Measurements from ENCODE around the gene SLC4A2.
A peak's percentile ranks its signal among the peaks of the same experiment; 100 is the strongest.

SLC4A2 gene

DNA sequence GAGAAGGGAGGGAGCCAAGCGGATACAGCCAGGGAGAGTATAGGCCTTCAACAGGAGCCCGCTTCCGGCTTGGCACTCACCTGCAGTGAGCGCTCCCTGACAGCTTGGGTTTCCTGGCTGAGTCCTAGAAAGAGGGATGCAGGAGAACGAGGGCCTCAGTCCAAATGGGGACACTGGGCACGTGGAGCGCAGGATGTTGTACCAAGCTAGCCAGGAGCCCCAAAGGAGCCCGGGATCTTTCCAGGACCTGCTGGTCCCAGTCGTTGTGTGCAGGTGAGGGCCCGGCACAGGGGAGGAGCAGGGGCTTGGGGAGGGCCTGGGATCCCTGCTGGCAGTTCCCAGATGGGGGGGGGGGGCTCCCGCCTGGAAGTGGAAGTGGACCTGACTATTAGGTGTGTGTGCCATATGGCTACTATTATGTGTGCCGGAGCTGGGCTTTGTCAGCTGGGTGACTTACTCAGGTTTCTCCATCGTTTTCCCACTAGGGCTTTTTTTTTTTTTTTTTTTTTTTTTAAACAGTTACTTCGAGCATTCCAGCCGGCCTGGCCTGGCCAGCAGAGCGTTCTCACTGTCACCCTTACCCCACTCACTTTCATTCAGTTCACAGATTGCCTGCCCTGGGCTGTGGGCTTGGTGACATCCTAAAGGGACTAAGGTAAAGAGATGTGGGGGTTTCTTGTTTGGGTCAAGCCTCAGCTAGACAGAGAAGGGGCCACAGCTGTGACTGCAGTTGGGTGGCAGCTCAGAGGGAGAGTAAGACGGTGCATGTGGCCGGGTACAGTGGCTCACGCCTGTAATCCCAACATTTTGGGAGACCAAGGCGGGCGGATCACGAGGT lies 30.7 kb downstream of the SLC4A2 start:
- no peak overlapping the region for H3K27ac ChIP-seq (ENCODE audit: low read length)
- peaks cover 46% of the 10 kb centered on the region for H4K20me1 ChIP-seq (ENCODE audit: insufficient read depth, low read length)
- peaks cover 6% of the 10 kb centered on the region for H3K36me3 ChIP-seq (replicated peaks; ENCODE audit: low read depth, low read length)
- no peaks in the 10 kb centered on the region for H3K27me3 ChIP-seq (ENCODE audit: low read depth, low read length)
- no peaks in the 10 kb centered on the region for H3K9me3 ChIP-seq (ENCODE audit: insufficient read depth, low read length)
- peaks cover 16% of the 10 kb centered on the region for H3K4me1 ChIP-seq (ENCODE audit: low read length)
- TF ChIP-seq CTCF (IDR thresholded peaks at IDR 0.05; ENCODE audit: low read depth, low read length) (no peak), EZH2phosphoT487 (IDR thresholded peaks at IDR 0.05; ENCODE audit: low read depth) (no peak)
- H3K79me2 ChIP-seq (ENCODE audit: low read length), result peaks cover 83% of the 10 kb centered on the region
- no peak overlapping the region for H3K9ac ChIP-seq (ENCODE audit: low read length)
- no peak overlapping the region for H3K4me2 ChIP-seq (ENCODE audit: low read length)
- no peak overlapping the region for H3K4me3 ChIP-seq (ENCODE audit: low read length)
- no peak overlapping the region for H2AFZ ChIP-seq (ENCODE audit: low read depth, low read length)

- H2AFZ ChIP-seq (ENCODE audit: low read depth, low read length), result no peak overlapping the region
- H3K4me3 ChIP-seq (ENCODE audit: low read length), result no peak overlapping the region
- no peaks in the 10 kb centered on the region for H3K27me3 ChIP-seq (ENCODE audit: low read depth, low read length)
- H3K36me3 ChIP-seq (replicated peaks; ENCODE audit: low read depth, low read length), result peaks cover 9% of the 10 kb centered on the region
- H3K4me2 ChIP-seq (ENCODE audit: low read length), result no peak overlapping the region
- H3K9ac ChIP-seq (ENCODE audit: low read length), result no peak overlapping the region
- no peak for TF ChIP-seq EZH2phosphoT487 (IDR thresholded peaks at IDR 0.05; ENCODE audit: low read depth)
- no peak for TF ChIP-seq CTCF (IDR thresholded peaks at IDR 0.05; ENCODE audit: low read depth, low read length)
- H3K9me3 ChIP-seq (ENCODE audit: insufficient read depth, low read length), result no peaks in the 10 kb centered on the region
- no peak overlapping the region for H3K27ac ChIP-seq (ENCODE audit: low read length)
- H3K79me2 ChIP-seq (ENCODE audit: low read length), result peaks cover 92% of the 10 kb centered on the region
- peaks cover 8% of the 10 kb centered on the region for H3K4me1 ChIP-seq (ENCODE audit: low read length)
- peaks cover 55% of the 10 kb centered on the region for H4K20me1 ChIP-seq (ENCODE audit: insufficient read depth, low read length)
Observed at GRCh38 chr7:151091003-151091402, 31.6 kb downstream of the SLC4A2 start.

GRCh38 chr7:151091431-151091830 lies 32.0 kb downstream of the SLC4A2 start:
- no peaks in the 10 kb centered on the region for H3K9me3 ChIP-seq (ENCODE audit: insufficient read depth, low read length)
- H3K4me1 ChIP-seq (ENCODE audit: low read length), result peaks cover 8% of the 10 kb centered on the region
- no peak overlapping the region for H3K4me3 ChIP-seq (ENCODE audit: low read length)
- H4K20me1 ChIP-seq (ENCODE audit: insufficient read depth, low read length), result peaks cover 57% of the 10 kb centered on the region
- no peak overlapping the region for H3K4me2 ChIP-seq (ENCODE audit: low read length)
- H3K36me3 ChIP-seq (replicated peaks; ENCODE audit: low read depth, low read length), result peaks cover 11% of the 10 kb centered on the region
- no peak overlapping the region for H2AFZ ChIP-seq (ENCODE audit: low read depth, low read length)
- peaks cover 95% of the 10 kb centered on the region for H3K79me2 ChIP-seq (ENCODE audit: low read length)
- TF ChIP-seq EZH2phosphoT487 (IDR thresholded peaks at IDR 0.05; ENCODE audit: low read depth), result no peak
- TF ChIP-seq CTCF (IDR thresholded peaks at IDR 0.05; ENCODE audit: low read depth, low read length), result peak; percentile 54
- no peak overlapping the region for H3K9ac ChIP-seq (ENCODE audit: low read length)
- H3K27ac ChIP-seq (ENCODE audit: low read length), result no peak overlapping the region
- H3K27me3 ChIP-seq (ENCODE audit: low read depth, low read length), result no peaks in the 10 kb centered on the region

DNA sequence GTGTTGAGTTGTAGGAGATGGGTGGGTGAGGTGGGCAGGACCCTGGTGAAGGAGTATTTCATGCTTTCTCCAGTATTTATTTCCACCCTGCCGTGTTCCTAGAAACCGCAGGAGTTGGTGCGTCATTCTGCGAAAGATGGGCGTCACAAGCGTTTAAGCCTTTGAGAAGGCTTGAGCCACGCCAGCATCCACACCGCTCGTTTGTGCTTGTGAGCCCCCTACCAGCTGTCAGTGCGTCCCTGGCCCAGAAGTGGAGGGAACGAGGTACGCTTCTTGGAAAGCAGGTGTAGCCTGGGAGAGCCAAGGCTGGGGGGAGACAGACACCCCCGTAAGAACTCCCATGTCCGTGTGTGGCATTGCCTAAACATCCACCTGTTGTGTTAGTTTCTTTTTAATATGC lies 32.6 kb downstream of the SLC4A2 start:
- no peak overlapping the region for H3K4me3 ChIP-seq (ENCODE audit: low read length)
- no peaks in the 10 kb centered on the region for H3K9me3 ChIP-seq (ENCODE audit: insufficient read depth, low read length)
- peaks cover 96% of the 10 kb centered on the region for H3K79me2 ChIP-seq (ENCODE audit: low read length)
- peaks cover 11% of the 10 kb centered on the region for H3K36me3 ChIP-seq (replicated peaks; ENCODE audit: low read depth, low read length)
- H4K20me1 ChIP-seq (ENCODE audit: insufficient read depth, low read length), result peaks cover 57% of the 10 kb centered on the region
- H3K27me3 ChIP-seq (ENCODE audit: low read depth, low read length), result no peaks in the 10 kb centered on the region
- no peak overlapping the region for H3K4me2 ChIP-seq (ENCODE audit: low read length)
- no peak overlapping the region for H3K27ac ChIP-seq (ENCODE audit: low read length)
- H3K4me1 ChIP-seq (ENCODE audit: low read length), result peaks cover 8% of the 10 kb centered on the region
- no peak overlapping the region for H3K9ac ChIP-seq (ENCODE audit: low read length)
- TF ChIP-seq CTCF (IDR thresholded peaks at IDR 0.05; ENCODE audit: low read depth, low read length) (no peak), EZH2phosphoT487 (IDR thresholded peaks at IDR 0.05; ENCODE audit: low read depth) (no peak)
- H2AFZ ChIP-seq (ENCODE audit: low read depth, low read length), result no peak overlapping the region

Data from OCI-LY3 (cell line).